Stomach (tissue), 9 donors: ENCODE measurements around the gene SYNE3. TPM values are rescaled to one million over a fixed set of nuclear protein-coding genes. Genes with fewer than 3 reads are reported as not detected.
"Not testable (repeated sequence)": the region's sequence is repeated elsewhere in the genome, so short reads cannot be mapped to it uniquely, and the experiment has no call there.

ENCODE experiments used
- DNase-seq, 2 donors: peaks; one replicate each; pipeline versions ENCODE4 v3.0.0 to v3.0.0-alpha.2; 2013 to 2019
- H3K27ac ChIP-seq, 5 donors: fragments of 200-600 bp in 4 of 5; sonication (generic) in 4 of 5; one replicate each; pipeline ENCODE4 v1.5.1; 2013 to 2019; ENCODE audit warnings: mild to moderate bottlenecking in 1 of 5, moderate library complexity in 1 of 5
- H3K27me3 ChIP-seq, 3 donors: fragments of 200-600 bp; sonication (generic); one replicate each; pipeline ENCODE4 v1.5.1; 2017 to 2019; ENCODE audit warnings: mixed run types in 1 of 3
- H3K36me3 ChIP-seq, 4 donors: fragments of 200-600 bp; sonication (generic); 1 replicate in 3 of 4; 2 replicates in 1 of 4; pipeline ENCODE4 v1.5.1; 2016 to 2019
- H3K4me1 ChIP-seq, 4 donors: fragments of 200-600 bp; sonication (generic); one replicate each; pipeline ENCODE4 v1.5.1; 2016 to 2019
- H3K4me3 ChIP-seq, 4 donors: fragments of 200-600 bp; sonication (generic) in 3 of 4; one replicate each; pipeline ENCODE4 v1.5.1; 2016 to 2019; ENCODE audit warnings: mild to moderate bottlenecking in 1 of 4
- H3K9me3 ChIP-seq, 4 donors: fragments of 200-600 bp; sonication (generic); one replicate each; pipeline ENCODE4 v1.5.1; 2016 to 2019
- CTCF ChIP-seq, 7 experiments: fragments of 450-650 bp in 4 of 7; fragments of 200-600 bp in 3 of 7; sonication (generic) in 3 of 7; IDR thresholded peaks; one replicate each; pipeline ENCODE4 v1.5.1; 2016 to 2019; ENCODE audit warnings: antibody characterized with exemption in 7 of 7, control low read depth in 2 of 7, mild to moderate bottlenecking in 1 of 7
- EP300 ChIP-seq: sonication (generic); formaldehyde crosslinking; IDR thresholded peaks from one replicate; pipeline ENCODE4 v1.6.1; 2017; ENCODE audit warnings: antibody characterized with exemption
- POLR2A ChIP-seq, 4 donors: fragments of 450-650 bp; IDR thresholded peaks; one replicate each; pipeline ENCODE4 v1.6.1; 2016; ENCODE audit warnings: antibody characterized with exemption in 4 of 4, control low read depth in 2 of 4, mild to moderate bottlenecking in 1 of 4, moderate library complexity in 1 of 4
- POLR2AphosphoS5 ChIP-seq, 3 donors: sonication (generic); formaldehyde crosslinking; IDR thresholded peaks; one replicate each; pipeline ENCODE4 v1.6.1; 2016; ENCODE audit warnings: antibody characterized with exemption in 3 of 3
- WGBS, 5 donors: extraction: QIAGEN DNeasy Blood & Tissue Kit in 3 of 5; methylation state at CpG; one replicate each; pipeline versions ENCODE4 v1.1.5 to v1.1.7; 2013 to 2018; 5-methylcytosine and 5-hydroxymethylcytosine counted together
- intact Hi-C: fragments of 100-400 bp; cut with DNase I; formaldehyde crosslinking; loops from one replicate; pipeline ENCODE4 v1.15.1; 2023; ENCODE audit warnings: low total_unique reads
- polyA plus RNA-seq, 3 donors: library from polyadenylated mRNA; stranded (reverse); fragments of 200-250 nt; gene quantifications; one replicate each; pipeline ENCODE4 v1.2.3, GENCODE V29; 2013
- total RNA-seq, 5 donors: library from RNA; depleted of rRNA; stranded (reverse); fragments of >200 nt; gene quantifications; one replicate each; pipeline versions ENCODE4 v1.1.0 to v1.2.3, GENCODE V29; 2014 to 2016
- donor health status: healthy with polysubstance abuse.
- donor health status: Bipolar disorder and iron deficiency.
- donor health status: healthy.

The SYNE3 gene
- total and polyA plus RNA-seq, 8 donors, result 0.58 to 85.2 (median 5.9) TPM

DNA sequence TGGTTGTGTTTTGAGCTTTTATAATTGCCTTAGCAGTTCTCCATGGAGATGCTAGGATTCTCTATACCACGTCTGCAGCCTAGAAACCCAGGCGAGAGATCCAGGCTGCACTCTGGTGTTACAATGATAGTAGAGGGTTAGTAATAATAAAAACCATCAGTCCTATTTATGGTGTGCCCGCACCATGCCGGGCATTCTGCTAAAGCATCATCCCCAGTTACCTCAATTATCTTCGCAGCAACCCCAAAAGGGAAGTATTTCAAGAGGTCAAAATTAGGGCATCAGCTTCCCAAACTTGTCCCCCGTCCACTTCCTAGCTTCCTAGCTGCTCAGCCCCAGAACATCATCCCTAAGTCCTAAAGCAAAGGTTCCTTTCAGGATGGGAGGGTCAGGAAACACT, 3.2 kb downstream of the SYNE3 start:
- peaks cover 0 to 10% (median 0%) of the 10 kb centered on the region in 3 donors for H3K27me3 ChIP-seq
- DNase-seq, result no peak
- TF ChIP-seq CTCF (IDR thresholded peaks at IDR 0.05) (no peak), POLR2AphosphoS5 (IDR thresholded peaks at IDR 0.05) (no peak), EP300 (no peak), POLR2A (IDR thresholded peaks at IDR 0.05) (no peak)
- H3K9me3 ChIP-seq, result no peaks in the 10 kb centered on the region
- H3K27ac ChIP-seq, result peak overlapping the region in 1 of 5 donors; percentile 18
- H3K4me1 ChIP-seq, result peaks cover 27 to 68% (median 52%) of the 10 kb centered on the region in 4 donors
- intact Hi-C loops, result no loop called here
- WGBS, 5 donors, result 71 to 82% (median 79%) methylated on average over 6 of the region's 6 CpGs
- H3K4me3 ChIP-seq, result no peak overlapping the region
- H3K36me3 ChIP-seq, result no peaks in the 10 kb centered on the region

GRCh38 chr14:95511687-95512086, 4.8 kb downstream of the SYNE3 start:
- H3K27ac ChIP-seq, result no peak overlapping the region
- peaks cover 33 to 68% (median 52%) of the 10 kb centered on the region in 4 donors for H3K4me1 ChIP-seq
- H3K9me3 ChIP-seq, result no peaks in the 10 kb centered on the region
- intact Hi-C loops, result no loop called here
- DNase-seq, result no peak
- H3K4me3 ChIP-seq, result no peak overlapping the region
- 82 to 86% (median 83%) methylated on average over 5 of the region's 5 CpGs for WGBS, 5 donors
- TF ChIP-seq CTCF (IDR thresholded peaks at IDR 0.05), result no peak
- TF ChIP-seq POLR2AphosphoS5 (IDR thresholded peaks at IDR 0.05), result no peak
- no peak for TF ChIP-seq EP300
- no peak for TF ChIP-seq POLR2A (IDR thresholded peaks at IDR 0.05)
- no peaks in the 10 kb centered on the region for H3K36me3 ChIP-seq
- peaks cover 0 to 10% (median 0%) of the 10 kb centered on the region in 3 donors for H3K27me3 ChIP-seq

GRCh38 chr14:95510804-95511203, 5.6 kb downstream of the SYNE3 start:
- no peak for DNase-seq
- H3K9me3 ChIP-seq, result no peaks in the 10 kb centered on the region
- no peak overlapping the region for H3K4me3 ChIP-seq
- H3K27me3 ChIP-seq, result peaks cover 0 to 10% (median 0%) of the 10 kb centered on the region in 3 donors
- no peak overlapping the region for H3K27ac ChIP-seq
- H3K36me3 ChIP-seq, result no peaks in the 10 kb centered on the region
- 79 to 97% (median 86%) methylated on average over 5 of the region's 5 CpGs for WGBS, 5 donors
- intact Hi-C loops, result no loop called here
- TF ChIP-seq CTCF (IDR thresholded peaks at IDR 0.05) (no peak), EP300 (no peak)
- H3K4me1 ChIP-seq, result peaks cover 32 to 68% (median 48%) of the 10 kb centered on the region in 4 donors

DNA sequence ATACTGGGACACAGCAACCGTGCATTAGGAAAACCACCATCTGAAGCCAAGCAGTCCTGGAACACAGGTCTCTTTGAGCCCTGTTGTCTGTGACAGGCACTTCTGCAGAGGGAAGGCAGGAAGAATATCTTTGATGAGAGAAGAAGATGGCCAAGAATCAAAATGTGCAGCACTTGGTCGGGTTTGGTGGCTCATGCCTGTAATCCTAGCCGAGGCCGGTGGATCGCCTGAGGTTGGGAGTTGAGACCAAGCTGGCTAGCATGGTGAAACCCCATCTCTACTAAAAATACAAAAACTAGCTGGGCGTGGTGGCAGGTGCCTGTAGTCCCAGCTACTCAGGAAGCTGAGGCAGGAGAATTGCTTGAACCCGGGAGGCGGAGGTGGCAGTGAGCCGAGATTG, 6.1 kb downstream of the SYNE3 start:
- H3K27me3 ChIP-seq, H3K4me3 ChIP-seq, H3K9me3 ChIP-seq, H3K27ac ChIP-seq, intact Hi-C loops, H3K36me3 ChIP-seq, DNase-seq: not testable (repeated sequence)
- H3K4me1 ChIP-seq, result peaks cover 27 to 64% (median 43%) of the 10 kb centered on the region in 4 donors
- WGBS, 5 donors, result 90 to 95% (median 92%) methylated on average over 8 to 9 of the region's 9 CpGs

DNA sequence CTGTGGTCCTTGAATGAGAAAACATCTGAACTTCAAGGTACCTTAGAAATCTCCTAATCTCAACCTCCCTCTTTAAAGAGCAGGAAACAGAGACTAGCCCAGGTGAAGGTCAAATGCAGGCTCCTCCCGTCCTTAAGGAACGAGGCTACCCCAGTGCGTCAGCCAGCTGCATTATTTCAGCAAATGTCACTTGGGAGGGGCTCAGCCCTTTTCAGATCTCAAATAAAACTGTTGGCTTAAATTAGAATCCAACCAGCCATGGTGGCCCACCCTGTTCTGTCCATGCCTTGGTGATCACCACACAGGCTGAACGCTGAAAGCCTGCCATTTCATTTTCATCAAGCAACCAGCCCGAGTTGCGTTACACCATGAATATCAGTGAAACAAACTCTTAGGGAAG, 7.0 kb downstream of the SYNE3 start:
- TF ChIP-seq CTCF (IDR thresholded peaks at IDR 0.05) (no peak), POLR2A (IDR thresholded peaks at IDR 0.05) (no peak), EP300 (no peak), POLR2AphosphoS5 (IDR thresholded peaks at IDR 0.05) (no peak)
- H3K36me3 ChIP-seq, result no peaks in the 10 kb centered on the region
- H3K27ac ChIP-seq, result no peak overlapping the region
- no peak for DNase-seq
- peaks cover 19 to 64% (median 41%) of the 10 kb centered on the region in 4 donors for H3K4me1 ChIP-seq
- intact Hi-C loops, result no loop called here
- H3K27me3 ChIP-seq, result peaks cover 0 to 4% (median 0%) of the 10 kb centered on the region in 3 donors
- WGBS, 5 donors, result 77 to 86% (median 81%) methylated on average over 6 of the region's 6 CpGs
- H3K9me3 ChIP-seq, result no peaks in the 10 kb centered on the region
- H3K4me3 ChIP-seq, result no peak overlapping the region
